ENCODE data around the gene ING5. TPM values are rescaled to one million over a fixed set of nuclear protein-coding genes. Genes with fewer than 3 reads are reported as not detected.

ING5 gene
- total RNA-seq, 2 experiments from 2014 or later: 51.2 to 51.3 TPM

DNA sequence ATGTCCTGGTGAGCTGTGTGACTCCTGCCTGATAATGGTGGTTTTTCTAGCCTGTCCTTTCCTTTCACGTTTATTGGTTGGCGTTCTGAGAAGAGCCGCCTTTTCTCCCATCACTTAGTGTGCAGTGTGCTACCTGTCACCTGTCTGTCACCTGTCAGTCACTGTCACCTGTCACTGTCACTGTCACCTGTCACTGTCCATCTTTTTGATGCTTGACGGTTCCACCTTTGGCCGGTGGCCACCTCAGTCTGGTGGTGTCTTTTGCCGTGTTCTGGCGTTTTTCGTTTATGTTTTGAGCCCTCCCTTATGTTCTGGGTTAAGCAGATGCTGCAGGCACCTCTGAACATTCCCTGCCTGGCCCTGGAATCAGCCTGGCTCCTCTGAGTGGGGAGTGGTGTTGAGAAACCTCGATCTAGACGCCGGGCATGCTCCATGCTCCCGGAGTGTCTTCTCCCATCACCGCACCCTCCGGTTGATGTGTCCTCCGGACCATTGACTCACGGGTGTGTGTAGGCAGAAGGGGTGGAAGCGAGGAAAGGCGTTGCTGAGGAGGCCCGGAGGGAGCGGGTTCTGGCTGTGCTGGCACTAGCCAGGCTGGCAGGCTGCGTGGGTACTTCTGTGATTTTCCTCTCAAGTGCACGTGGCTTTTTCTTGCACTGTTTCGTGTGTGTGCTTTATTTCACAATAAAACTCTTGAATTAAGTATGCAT lies 36.0 kb upstream of the ING5 start:
- Histone ChIP-seq H3K27me3 (ENCODE audit: control insufficient read depth in 1 of 2, insufficient read depth in 2 of 2, low read length in 2 of 2) (no peaks in the 10 kb centered on the region), H3K27ac (ENCODE audit: low read depth in 1 of 2, low read length in 2 of 2) (no peak overlapping the region), H3K36me3 (ENCODE audit: insufficient read depth, low read length) (peaks cover 44% of the 10 kb centered on the region), H3K4me3 (ENCODE audit: low read length) (no peak overlapping the region), H3K4me1 (ENCODE audit: insufficient read depth, low read length) (peaks cover 4% of the 10 kb centered on the region), H3K9me3 (ENCODE audit: control insufficient read depth in 1 of 2, insufficient read depth in 1 of 2, low read length in 2 of 2) (no peaks in the 10 kb centered on the region)
- Mint-ChIP-seq H3K36me3 (ENCODE audit: low read depth) (peaks cover 43% of the 10 kb centered on the region), H3K4me1 (ENCODE audit: low read depth) (peaks cover 5% of the 10 kb centered on the region), H3K27me3 (no peaks in the 10 kb centered on the region), H3K9me3 (no peaks in the 10 kb centered on the region), H3K27ac (no peak overlapping the region), H3K4me3 (no peak overlapping the region)
- POLR2A ChIA-PET: no interaction called here
- ATAC-seq (ENCODE audit: poor library complexity): no peak
- CTCF ChIA-PET: interaction anchor here (0.6 kb wide), 1 partner anchor 11 kb away, joined by 4 read pairs; no protein-coding TSS in a partner anchor
- intact Hi-C loops (cut with DNase I, micrococcal nuclease): loop anchor here in 1 of 2 experiments (2.0 kb wide), 1 partner anchor 213 kb away; no protein-coding TSS in a partner anchor
- no peak for TF ChIP-seq CTCF (IDR thresholded peaks at IDR 0.05)
- DNase-seq: no peak

GRCh38 chr2:241666627-241667400 lies 35.0 kb upstream of the ING5 start:
- Mint-ChIP-seq H3K36me3 (ENCODE audit: low read depth) (peaks cover 44% of the 10 kb centered on the region), H3K4me3 (no peak overlapping the region), H3K27me3 (no peaks in the 10 kb centered on the region), H3K4me1 (ENCODE audit: low read depth) (peaks cover 5% of the 10 kb centered on the region), H3K9me3 (no peaks in the 10 kb centered on the region), H3K27ac (no peak overlapping the region)
- ChIA-PET CTCF (no interaction called here), POLR2A (no interaction called here)
- Histone ChIP-seq H3K27ac (ENCODE audit: low read depth in 1 of 2, low read length in 2 of 2) (no peak overlapping the region), H3K9me3 (ENCODE audit: control insufficient read depth in 1 of 2, insufficient read depth in 1 of 2, low read length in 2 of 2) (no peaks in the 10 kb centered on the region), H3K4me1 (ENCODE audit: insufficient read depth, low read length) (peaks cover 4% of the 10 kb centered on the region), H3K4me3 (ENCODE audit: low read length) (no peak overlapping the region), H3K27me3 (ENCODE audit: control insufficient read depth in 1 of 2, insufficient read depth in 2 of 2, low read length in 2 of 2) (no peaks in the 10 kb centered on the region), H3K36me3 (ENCODE audit: insufficient read depth, low read length) (peaks cover 44% of the 10 kb centered on the region)
- ATAC-seq (ENCODE audit: poor library complexity): no peak
- DNase-seq: no peak
- no peak for TF ChIP-seq CTCF (IDR thresholded peaks at IDR 0.05)
- intact Hi-C loops (cut with DNase I, micrococcal nuclease): loop anchor here in 1 of 2 experiments (2.0 kb wide), 1 partner anchor 212 kb away; no protein-coding TSS in a partner anchor

- H3K4me1 Mint-ChIP-seq (ENCODE audit: low read depth): peaks cover 5% of the 10 kb centered on the region
- no peak for TF ChIP-seq CTCF (IDR thresholded peaks at IDR 0.05)
- ChIA-PET CTCF (no interaction called here), POLR2A (no interaction called here)
- no peak overlapping the region for H3K4me3 Mint-ChIP-seq
- Histone ChIP-seq H3K9me3 (ENCODE audit: control insufficient read depth in 1 of 2, insufficient read depth in 1 of 2, low read length in 2 of 2) (no peaks in the 10 kb centered on the region), H3K36me3 (ENCODE audit: insufficient read depth, low read length) (peaks cover 45% of the 10 kb centered on the region), H3K4me1 (ENCODE audit: insufficient read depth, low read length) (peaks cover 4% of the 10 kb centered on the region), H3K27ac (ENCODE audit: low read depth in 1 of 2, low read length in 2 of 2) (no peak overlapping the region), H3K27me3 (ENCODE audit: control insufficient read depth in 1 of 2, insufficient read depth in 2 of 2, low read length in 2 of 2) (no peaks in the 10 kb centered on the region), H3K4me3 (ENCODE audit: low read length) (no peak overlapping the region)
- ATAC-seq (ENCODE audit: poor library complexity) (no peak), DNase-seq (no peak)
- peaks cover 38% of the 10 kb centered on the region for H3K36me3 Mint-ChIP-seq (ENCODE audit: low read depth)
- H3K9me3 Mint-ChIP-seq: no peaks in the 10 kb centered on the region
- H3K27ac Mint-ChIP-seq: no peak overlapping the region
- intact Hi-C loops (cut with DNase I, micrococcal nuclease): no loop called here
- H3K27me3 Mint-ChIP-seq: no peaks in the 10 kb centered on the region
Measured at GRCh38 chr2:241668354-241668753, 33.5 kb upstream of the ING5 start.

Data from CD4-positive, alpha-beta T cell (primary cell).